ENCODE results near the gene DCAF4L1.

DNA sequence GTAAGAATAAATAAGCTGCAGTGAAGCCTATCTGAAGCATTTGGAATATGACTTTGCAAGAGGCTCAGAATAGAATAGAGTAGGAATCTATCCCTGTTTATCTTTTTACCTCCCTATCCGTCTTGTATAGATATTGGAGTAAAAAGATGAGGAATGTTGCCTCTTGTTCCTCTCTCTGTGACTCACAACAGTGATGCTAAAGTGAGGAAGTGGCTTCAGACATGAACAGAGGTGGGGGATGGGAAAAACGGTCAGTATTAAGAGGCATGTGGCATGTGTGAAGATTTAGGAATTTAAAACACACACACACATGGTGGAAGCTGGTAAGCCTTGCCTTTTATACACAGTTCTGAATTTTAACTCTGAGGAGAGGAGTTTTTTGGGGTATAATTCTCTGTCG lies 3.8 kb upstream of the DCAF4L1 start:
- TF ChIP-seq, protein P1, sequence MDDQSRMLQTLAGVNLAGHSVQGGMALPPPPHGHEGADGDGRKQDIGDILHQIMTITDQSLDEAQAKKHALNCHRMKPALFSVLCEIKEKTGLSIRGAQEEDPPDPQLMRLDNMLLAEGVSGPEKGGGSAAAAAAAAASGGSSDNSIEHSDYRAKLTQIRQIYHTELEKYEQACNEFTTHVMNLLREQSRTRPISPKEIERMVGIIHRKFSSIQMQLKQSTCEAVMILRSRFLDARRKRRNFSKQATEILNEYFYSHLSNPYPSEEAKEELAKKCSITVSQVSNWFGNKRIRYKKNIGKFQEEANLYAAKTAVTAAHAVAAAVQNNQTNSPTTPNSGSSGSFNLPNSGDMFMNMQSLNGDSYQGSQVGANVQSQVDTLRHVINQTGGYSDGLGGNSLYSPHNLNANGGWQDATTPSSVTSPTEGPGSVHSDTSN (CRISPR knock-in tag; IDR thresholded peaks at IDR 0.05) = no peak
- TF ChIP-seq ZNF248 (tag by site-specific recombination; IDR thresholded peaks at IDR 0.05) (no peak), ZNF701 (tag by site-specific recombination; IDR thresholded peaks at IDR 0.05) (no peak), ZNF776 (tag by site-specific recombination; IDR thresholded peaks at IDR 0.05; ENCODE audit: borderline replicate concordance) (no peak), ZNF138 (tag by site-specific recombination; IDR thresholded peaks at IDR 0.05; ENCODE audit: borderline replicate concordance) (no peak), TCF7L2 (IDR thresholded peaks at IDR 0.05; ENCODE audit: borderline replicate concordance, low read depth, low read length) (no peak)
- TF ChIP-seq, protein P2, sequence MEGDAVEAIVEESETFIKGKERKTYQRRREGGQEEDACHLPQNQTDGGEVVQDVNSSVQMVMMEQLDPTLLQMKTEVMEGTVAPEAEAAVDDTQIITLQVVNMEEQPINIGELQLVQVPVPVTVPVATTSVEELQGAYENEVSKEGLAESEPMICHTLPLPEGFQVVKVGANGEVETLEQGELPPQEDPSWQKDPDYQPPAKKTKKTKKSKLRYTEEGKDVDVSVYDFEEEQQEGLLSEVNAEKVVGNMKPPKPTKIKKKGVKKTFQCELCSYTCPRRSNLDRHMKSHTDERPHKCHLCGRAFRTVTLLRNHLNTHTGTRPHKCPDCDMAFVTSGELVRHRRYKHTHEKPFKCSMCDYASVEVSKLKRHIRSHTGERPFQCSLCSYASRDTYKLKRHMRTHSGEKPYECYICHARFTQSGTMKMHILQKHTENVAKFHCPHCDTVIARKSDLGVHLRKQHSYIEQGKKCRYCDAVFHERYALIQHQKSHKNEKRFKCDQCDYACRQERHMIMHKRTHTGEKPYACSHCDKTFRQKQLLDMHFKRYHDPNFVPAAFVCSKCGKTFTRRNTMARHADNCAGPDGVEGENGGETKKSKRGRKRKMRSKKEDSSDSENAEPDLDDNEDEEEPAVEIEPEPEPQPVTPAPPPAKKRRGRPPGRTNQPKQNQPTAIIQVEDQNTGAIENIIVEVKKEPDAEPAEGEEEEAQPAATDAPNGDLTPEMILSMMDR (tag by site-specific recombination; IDR thresholded peaks at IDR 0.05) = no peak
